Right ventricle myocardium inferior (tissue), 1 donor: ENCODE results near the gene CCDC144A. TPM values are rescaled to one million over a fixed set of nuclear protein-coding genes. Genes with fewer than 3 reads are reported as not detected.
"Not testable (repeated sequence)": the region's sequence is repeated elsewhere in the genome, so short reads cannot be mapped to it uniquely, and the experiment has no call there.

Experiments used
- ATAC-seq: fragments of 200-7000 bp; cut with Tn5 transposase; one replicate; pipeline ENCODE4 v1.9.1; 2020; ENCODE audit warnings: mild to moderate bottlenecking, moderate library complexity
- DNase-seq: peaks from one replicate; pipeline ENCODE4 v3.0.0; 2021; ENCODE audit errors: missing footprints
- intact Hi-C: fragments of 100-400 bp; cut with DNase I; formaldehyde crosslinking; loops from one replicate; pipeline ENCODE4 v1.11.0; 2022
- total RNA-seq: library from RNA; stranded (reverse); fragmentation: NEBNext Ultra II Directional; extraction: Animal tissue kit (Norgen Biotek cat#: 25700); gene quantifications from one replicate; pipeline ENCODE4 v1.2.1, GENCODE V29; 2021
- donor health status: DM: no; HTN: yes; CAD: no; lungs with severe emphysema.

Gene CCDC144A
- total RNA-seq, 1 donor from 2014 or later, result 1.5 TPM

DNA sequence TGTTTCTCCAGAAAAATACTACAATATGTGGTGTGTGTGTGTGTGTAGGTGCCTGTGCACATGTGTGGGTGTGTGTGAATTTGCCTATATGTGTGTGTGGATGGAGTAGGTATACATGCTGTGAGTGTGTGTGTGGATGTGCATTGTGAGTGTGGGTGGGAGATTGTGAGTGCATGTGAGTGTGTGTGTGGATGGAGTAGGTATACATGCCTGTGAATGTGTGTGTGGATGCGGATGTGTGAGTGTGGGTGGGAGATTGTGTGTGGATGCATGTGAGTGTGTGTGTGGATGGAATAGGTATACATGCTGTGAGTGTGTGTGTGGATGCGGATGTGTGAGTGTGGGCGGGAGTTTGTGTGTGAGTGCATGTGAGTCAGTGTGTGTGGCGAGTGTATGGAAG lies 116.6 kb downstream of the CCDC144A start:
- intact Hi-C loops, DNase-seq: not testable (repeated sequence)

DNA sequence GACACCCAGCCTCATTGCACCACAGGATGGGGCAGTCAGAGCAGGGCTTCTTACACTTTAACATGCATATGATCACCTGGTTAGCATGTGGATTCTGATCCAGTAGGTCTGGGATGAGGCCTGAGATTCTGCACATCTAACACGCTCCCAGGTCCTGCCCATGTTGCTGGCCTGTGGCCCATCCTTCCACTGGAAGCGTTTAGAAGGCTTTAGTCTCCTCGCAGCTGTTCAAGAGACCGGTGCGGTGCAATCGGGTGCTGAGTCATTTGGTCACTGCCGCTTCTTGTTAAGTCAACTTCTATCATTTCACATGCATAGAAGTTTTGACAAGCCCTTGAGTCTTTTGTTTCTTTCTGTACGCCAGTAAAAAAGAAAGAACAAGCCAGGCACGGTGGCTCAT lies 117.6 kb downstream of the CCDC144A start:
- DNase-seq, intact Hi-C loops, ATAC-seq: not testable (repeated sequence)

More for the DNA sequence above, 116.6 kb downstream of the CCDC144A start:
- ATAC-seq, result not testable (repeated sequence)

DNA sequence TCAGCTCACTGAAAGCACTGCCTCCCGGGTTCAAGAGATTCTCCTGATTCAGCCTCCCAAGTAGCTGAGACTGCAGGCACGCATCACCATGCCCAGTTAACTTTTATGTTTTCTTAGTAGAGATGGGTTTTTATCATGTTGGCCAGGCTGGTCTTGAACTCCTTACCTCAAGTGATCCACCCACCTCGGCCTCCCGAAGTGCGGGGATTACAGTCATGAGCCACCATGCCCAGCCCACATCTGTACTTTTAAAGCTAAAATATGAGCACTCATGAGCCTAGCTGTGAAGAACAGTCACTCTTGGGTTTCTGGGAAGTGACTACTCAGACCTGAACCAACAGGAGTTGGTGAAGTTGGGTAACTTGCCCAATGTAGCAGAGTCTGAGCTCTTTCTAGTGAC lies 120.2 kb downstream of the CCDC144A start:
- DNase-seq, ATAC-seq, intact Hi-C loops: not testable (repeated sequence)

DNA sequence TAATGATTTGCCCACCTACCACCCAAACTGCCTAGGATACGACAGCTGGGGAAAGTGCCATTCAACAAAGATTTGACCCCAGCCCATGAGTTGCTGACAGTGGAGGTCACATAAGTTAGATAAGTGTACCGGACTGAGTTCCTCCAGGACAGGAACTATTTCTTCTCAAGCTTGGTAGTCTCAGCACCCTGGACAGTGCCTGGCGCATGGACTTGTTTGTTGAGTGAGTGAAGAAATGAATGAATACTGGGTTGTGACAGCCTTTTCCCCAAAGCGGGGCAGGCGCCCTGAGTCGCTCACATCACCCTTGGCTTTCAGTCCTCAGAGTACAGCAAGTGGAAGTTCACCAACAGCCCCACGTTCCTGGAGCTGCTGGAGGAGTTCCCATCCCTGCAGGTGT lies 122.1 kb downstream of the CCDC144A start:
- ATAC-seq, intact Hi-C loops, DNase-seq: not testable (repeated sequence)

DNA sequence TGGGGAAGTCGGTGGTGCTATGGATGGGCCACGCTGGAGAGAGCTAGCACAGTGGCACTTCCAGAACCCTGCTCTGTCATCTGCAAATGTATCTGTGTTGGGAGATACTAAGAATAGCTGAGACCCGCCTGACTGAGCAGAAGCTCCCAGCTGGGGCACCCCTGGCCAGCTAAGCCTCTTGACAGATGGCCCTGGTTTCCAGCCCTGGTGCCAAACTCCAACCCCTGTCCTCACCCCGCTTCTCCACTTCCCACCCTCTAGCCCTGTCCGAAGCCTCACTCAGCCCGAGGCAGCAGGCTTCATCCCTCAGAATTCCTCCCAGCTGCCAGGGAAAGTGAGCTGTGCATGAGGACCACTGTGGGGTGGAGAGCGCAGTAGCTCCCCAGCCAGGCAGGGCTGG lies 124.4 kb downstream of the CCDC144A start:
- DNase-seq (no peak), ATAC-seq (peak; percentile 8)
- intact Hi-C loops, result no loop called here

DNA sequence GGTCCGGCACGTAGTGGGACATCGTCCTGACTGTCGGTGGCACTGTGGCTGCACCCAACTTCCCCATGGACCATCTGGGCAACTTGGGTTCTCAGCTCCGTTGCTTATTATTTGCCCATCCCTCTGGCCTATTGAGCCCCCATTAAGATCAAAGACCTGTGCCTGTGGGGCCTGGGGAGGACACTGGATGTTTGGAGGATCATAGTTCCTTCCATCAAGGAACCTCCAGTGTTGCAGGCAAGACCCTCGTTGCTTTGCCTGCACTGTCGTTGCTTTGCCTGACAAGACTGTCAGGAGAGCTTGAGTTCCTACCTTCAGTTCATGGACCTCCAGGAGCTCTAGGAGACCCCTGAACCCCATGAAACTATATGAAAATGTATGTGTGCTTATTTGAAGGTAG lies 127.2 kb downstream of the CCDC144A start:
- DNase-seq, result no peak
- no peak for ATAC-seq
- intact Hi-C loops, result no loop called here

DNA sequence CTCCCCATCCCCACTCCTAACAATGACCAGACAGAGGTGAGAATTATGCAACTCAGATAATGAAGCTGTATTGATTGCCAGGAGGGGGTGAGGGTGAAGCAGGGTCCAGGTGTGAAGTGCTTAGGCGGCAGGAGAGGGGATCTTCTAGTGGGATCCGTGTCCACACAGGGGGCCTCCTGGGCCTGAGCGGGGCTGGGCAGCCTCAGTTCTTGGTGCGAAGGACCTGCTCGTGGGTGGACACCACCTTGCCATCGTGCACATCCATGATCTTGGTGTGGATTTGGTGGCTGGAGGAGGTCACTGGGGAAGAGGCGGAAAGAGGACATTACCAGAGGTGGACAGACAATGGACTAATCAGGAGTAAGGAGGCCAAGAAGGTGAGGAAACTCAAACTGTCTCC lies 127.9 kb downstream of the CCDC144A start:
- DNase-seq, result peak; percentile 66
- ATAC-seq, intact Hi-C loops: not testable (repeated sequence)

DNA sequence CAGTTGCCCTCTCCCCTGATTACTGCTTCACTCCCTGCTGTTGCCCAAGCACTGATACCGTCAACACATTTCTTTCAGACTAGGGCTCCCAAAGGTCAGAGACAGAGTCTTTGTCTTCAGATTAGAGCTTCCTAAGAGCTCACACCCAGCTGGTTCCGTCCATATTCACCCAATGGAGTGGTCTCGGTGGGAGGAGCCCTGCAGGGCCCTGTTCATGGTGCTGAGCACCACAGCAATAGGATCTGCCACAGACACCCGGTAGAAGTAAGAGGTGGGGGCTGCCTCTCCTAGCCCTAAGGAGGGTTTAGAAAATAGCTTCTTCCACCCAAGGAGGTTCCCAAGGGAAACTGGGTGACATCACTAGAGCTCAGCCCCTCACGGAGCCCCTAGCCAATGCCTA lies 128.3 kb downstream of the CCDC144A start:
- DNase-seq (no peak), ATAC-seq (no peak)
- intact Hi-C loops, result no loop called here

DNA sequence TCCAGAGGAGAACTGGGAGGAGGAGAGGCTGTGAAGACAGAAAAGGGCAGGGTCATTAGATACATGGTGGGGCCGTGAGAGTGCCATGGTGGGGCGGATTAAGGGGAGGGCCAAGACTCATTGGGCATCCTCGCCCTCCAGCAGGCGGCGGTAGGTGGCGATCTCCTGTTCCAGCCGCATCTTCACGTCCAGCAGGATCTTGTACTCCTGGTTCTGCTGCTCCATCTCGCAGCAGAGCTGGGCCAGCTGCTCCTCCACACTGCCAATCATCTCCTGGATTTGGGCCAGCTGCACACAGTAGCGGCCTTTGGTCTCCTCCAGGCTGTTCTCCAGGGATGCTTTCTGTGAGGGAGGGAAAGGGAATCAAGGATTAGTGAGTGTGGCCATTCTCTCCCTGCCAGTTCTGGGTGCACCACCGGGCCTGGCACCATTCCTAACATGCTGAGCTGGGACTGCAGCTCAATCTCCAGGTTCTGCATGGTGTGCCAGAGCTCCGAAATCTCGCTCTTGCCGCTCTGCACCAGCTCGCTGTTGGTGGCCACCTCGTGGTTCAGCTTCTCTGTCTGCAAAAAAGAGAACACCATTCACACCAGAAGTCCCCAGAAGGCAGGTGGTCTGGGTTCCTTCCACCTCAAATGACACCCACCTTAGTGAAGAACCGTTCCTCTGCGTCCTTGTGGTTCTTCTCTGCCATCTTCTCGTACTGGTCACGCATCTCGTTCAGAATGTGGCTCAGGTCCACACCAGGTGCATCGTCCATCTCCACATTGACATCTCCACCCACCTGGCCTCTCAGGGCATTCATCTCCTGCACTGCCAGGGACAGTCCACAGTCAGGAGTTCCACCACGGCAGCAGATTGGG lies 129.0 kb downstream of the CCDC144A start:
- ATAC-seq, result no peak
- DNase-seq, result no peak
- intact Hi-C loops, result no loop called here

DNA sequence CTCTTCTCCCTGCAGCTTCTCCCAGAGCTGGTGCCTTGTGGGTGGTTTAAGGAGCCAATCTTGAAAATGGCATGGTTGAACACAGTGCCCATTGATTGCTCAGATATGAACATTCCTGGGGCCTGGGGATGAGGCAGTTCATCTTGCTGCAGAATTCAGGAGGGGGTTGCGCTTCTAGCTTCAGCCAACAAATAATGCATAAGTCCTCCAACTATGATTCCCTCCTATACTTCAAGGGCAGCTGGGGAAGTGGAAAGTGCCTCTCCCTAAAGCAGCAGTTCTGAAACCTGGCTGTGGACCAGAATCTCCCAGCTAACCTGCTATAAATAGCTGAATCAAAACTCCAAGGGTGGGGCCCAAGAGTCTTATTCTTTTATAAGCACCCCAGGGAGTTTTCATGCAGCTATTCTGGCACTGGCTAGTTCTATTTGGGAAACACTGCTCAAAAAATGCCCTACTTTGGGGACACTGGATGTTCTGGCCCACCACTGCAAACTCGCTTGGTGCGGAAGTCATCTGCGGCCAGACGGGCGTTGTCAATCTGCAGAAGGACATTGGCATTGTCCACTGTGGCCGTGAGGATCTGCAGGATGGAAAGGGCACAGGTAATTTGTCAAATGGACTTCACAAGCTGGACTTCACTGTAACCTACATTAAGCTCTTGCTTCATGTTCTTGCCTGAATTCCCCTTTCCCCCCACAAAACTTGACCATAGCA lies 130.3 kb downstream of the CCDC144A start:
- intact Hi-C loops, result no loop called here
- DNase-seq (no peak), ATAC-seq (peak; percentile 74)

DNA sequence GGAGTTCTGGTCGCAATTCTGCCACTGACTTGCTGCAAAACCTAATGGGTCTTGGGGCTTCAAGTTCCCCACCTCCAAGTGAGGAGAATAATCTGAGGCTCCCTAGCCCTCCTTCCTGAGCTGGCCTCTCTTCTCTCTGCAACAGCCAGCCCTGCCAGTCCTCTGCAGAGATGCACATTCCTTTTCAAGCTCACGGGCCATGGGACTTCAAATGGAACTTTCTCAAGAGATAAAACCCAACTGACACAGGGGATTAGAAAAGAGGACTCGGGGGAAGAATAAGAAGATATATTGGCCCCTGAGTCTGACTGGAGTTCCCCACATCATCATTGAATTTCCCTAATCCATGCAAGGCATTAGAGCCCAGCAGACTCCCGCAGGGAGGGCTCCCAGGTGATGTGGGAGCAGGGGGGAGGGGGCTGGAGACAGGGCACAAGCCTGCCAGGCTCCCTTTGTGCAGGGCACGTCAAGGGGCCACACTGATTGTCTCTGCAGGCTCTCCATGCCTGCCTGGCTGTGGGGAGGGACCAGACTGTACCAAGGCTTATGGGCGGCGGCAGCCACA lies 131.0 kb downstream of the CCDC144A start:
- intact Hi-C loops, result no loop called here
- ATAC-seq (no peak), DNase-seq (no peak)

DNA sequence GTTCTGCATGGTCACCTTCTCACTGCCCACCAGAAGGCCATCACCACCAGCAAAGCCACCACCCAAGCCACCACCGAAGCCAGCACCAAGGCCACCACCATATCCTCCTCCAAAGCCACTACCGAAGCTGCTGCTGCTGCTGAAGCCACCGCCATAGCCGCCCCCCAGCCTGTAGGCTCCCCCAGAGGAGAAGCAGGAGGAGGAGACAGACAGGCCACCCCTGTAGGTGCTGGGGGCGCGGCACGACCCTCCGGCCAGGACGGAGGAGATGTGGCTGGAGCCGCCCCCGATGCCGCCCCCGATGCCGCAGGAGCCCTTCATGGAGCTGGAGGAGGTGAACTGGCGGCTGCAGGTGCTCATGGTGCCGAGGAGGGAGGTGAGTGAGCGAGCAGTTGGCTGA lies 132.1 kb downstream of the CCDC144A start:
- ATAC-seq, DNase-seq, intact Hi-C loops: not testable (repeated sequence)

DNA sequence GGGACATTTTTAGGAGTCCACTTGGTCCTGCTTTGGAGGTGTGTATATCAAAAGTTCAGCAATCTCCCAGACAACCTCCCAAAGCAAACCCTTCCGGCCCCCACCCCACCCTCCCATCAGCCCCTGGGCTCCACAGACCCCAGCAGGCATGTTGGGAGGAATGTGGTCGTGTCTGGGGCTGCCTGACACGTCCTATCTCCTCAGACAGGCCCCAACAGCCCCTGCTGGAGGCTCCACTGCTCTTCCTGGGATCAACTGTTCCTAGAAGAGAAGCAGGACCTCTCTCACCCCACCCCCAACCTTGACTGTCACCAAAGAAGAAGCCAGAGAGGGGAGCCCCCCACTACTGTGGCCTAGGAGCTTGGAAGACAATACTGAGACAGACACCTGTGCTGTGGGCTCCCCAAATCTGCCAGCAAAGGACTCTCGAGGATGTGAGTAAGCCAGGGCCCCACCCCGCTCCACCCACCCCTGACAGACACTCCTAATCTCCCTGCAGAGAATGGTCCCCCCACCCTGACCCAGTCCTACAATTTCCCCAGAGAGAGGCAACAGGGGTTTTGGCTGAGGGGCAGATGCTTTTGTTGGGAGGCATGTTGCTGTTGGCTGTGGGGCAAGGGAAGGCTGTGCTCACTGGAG lies 133.8 kb downstream of the CCDC144A start:
- ATAC-seq, intact Hi-C loops, DNase-seq: not testable (repeated sequence)

Other genes starting within 250 kb of the CCDC144A start
- 1.1 TPM for gene LRRC75A, start 198.0 kb upstream of the CCDC144A start, total RNA-seq
- 8.0 TPM for gene ZNF287, start 121.0 kb upstream of the CCDC144A start, total RNA-seq
- gene ZNF624, start 36.4 kb upstream of the CCDC144A start, total RNA-seq, result 2.0 TPM